Endothelial cell of umbilical vein (primary cell): Measurements from ENCODE around the gene TULP4.

ENCODE experiments used
- CTCF ChIP-seq, 2 donors: IDR thresholded peaks; 1 replicate in 1 of 2; 2 replicates in 1 of 2; pipeline ENCODE4 v1.5.1; 2011; ENCODE audit warnings: low read length in 2 of 2, mild to moderate bottlenecking in 2 of 2, moderate library complexity in 2 of 2, control low read depth in 1 of 2, inconsistent platforms in 1 of 2, low read depth in 1 of 2; ENCODE audit not compliant: insufficient read depth in 1 of 2; ENCODE audit errors: extremely low read depth in 1 of 2
- JUN ChIP-seq: IDR thresholded peaks from 2 replicates; pipeline ENCODE4 v1.6.1; 2011; ENCODE audit warnings: borderline replicate concordance, low read depth; ENCODE audit not compliant: insufficient read length, insufficient read depth

GRCh38 chr6:158370805-158371204, 58.5 kb downstream of the TULP4 start:
- no peak for TF ChIP-seq CTCF (IDR thresholded peaks at IDR 0.05; ENCODE audit: extremely low read depth in 1 of 2, insufficient read depth in 1 of 2, low read depth in 1 of 2, low read length in 2 of 2)
- no peak for TF ChIP-seq JUN
